Spleen (tissue), 11 donors: ENCODE data around the gene PRKCA. TPM values are rescaled to one million over a fixed set of nuclear protein-coding genes. Genes with fewer than 3 reads are reported as not detected.

ENCODE experiments used
- DNase-seq: peaks from one replicate; pipeline ENCODE4 v3.0.0-alpha.2; 2020
- H3K27ac ChIP-seq, 8 donors: fragments of 200-600 bp; sonication (generic) in 7 of 8; 1 replicate in 4 of 8; 2 replicates in 4 of 8; pipeline versions ENCODE4 v1.5.0 to v1.8.0; 2016 to 2021; ENCODE audit warnings: inconsistent platforms in 4 of 8, mild to moderate bottlenecking in 4 of 8, moderate library complexity in 1 of 8
- H3K27me3 ChIP-seq, 7 donors: fragments of 200-600 bp; sonication (generic) in 6 of 7; replicated peaks in 1 of 7; 1 replicate in 4 of 7; 2 replicates in 3 of 7; pipeline versions ENCODE4 v1.5.0 to v1.8.0; 2016 to 2021; ENCODE audit warnings: inconsistent platforms in 3 of 7, mild to moderate bottlenecking in 1 of 7
- H3K36me3 ChIP-seq, 6 donors: fragments of 200-600 bp; sonication (generic) in 5 of 6; 1 replicate in 4 of 6; 2 replicates in 2 of 6; pipeline versions ENCODE4 v1.5.0 to v1.8.0; 2016 to 2021; ENCODE audit warnings: inconsistent platforms in 2 of 6
- H3K4me1 ChIP-seq, 6 donors: fragments of 200-600 bp; sonication (generic) in 5 of 6; 1 replicate in 3 of 6; 2 replicates in 3 of 6; pipeline versions ENCODE4 v1.5.0 to v1.8.0; 2016 to 2021; ENCODE audit warnings: inconsistent platforms in 3 of 6
- H3K4me3 ChIP-seq, 8 donors: fragments of 200-600 bp; sonication (generic) in 7 of 8; 1 replicate in 4 of 8; 2 replicates in 4 of 8; pipeline versions ENCODE4 v1.5.0 to v1.8.0; 2016 to 2021; ENCODE audit warnings: inconsistent platforms in 4 of 8, mild to moderate bottlenecking in 4 of 8, moderate library complexity in 2 of 8
- H3K9me3 ChIP-seq, 8 donors: fragments of 200-600 bp; sonication (generic) in 7 of 8; 1 replicate in 4 of 8; 2 replicates in 4 of 8; pipeline versions ENCODE4 v1.5.0 to v1.8.0; 2016 to 2021; ENCODE audit warnings: inconsistent platforms in 4 of 8
- CTCF ChIP-seq, 11 experiments: fragments of 200-600 bp in 7 of 11; fragments of 450-650 bp in 4 of 11; sonication (generic) in 4 of 11; IDR thresholded peaks in 8 of 11; conservative IDR thresholded peaks in 3 of 11; 1 replicate in 7 of 11; 2 replicates in 4 of 11; pipeline versions ENCODE4 v1.4.0 to v1.8.0; 2016 to 2021; ENCODE audit warnings: antibody characterized with exemption in 11 of 11, inconsistent platforms in 4 of 11, mild to moderate bottlenecking in 1 of 11
- POLR2A ChIP-seq, 3 donors: fragments of 450-650 bp; IDR thresholded peaks; one replicate each; pipeline ENCODE4 v1.5.1; 2017; ENCODE audit warnings: antibody characterized with exemption in 3 of 3, mild to moderate bottlenecking in 1 of 3
- POLR2AphosphoS5 ChIP-seq, 3 donors: sonication (generic); formaldehyde crosslinking; IDR thresholded peaks; one replicate each; pipeline ENCODE4 v1.5.1; 2017; ENCODE audit warnings: antibody characterized with exemption in 3 of 3
- WGBS, 5 donors: extraction: QIAGEN DNeasy Blood & Tissue Kit in 3 of 5; methylation state at CpG; one replicate each; pipeline versions ENCODE4 v1.1.5 to v1.1.7; 2013 to 2018; 5-methylcytosine and 5-hydroxymethylcytosine counted together
- intact Hi-C: fragments of 100-400 bp; cut with DNase I; formaldehyde crosslinking; loops from one replicate; pipeline ENCODE4 v1.15.0; 2023; ENCODE audit warnings: low total_unique reads
- polyA plus RNA-seq, 3 donors: library from polyadenylated mRNA; stranded (reverse); fragments of 200-250 nt; gene quantifications; one replicate each; pipeline ENCODE4 v1.2.1, GENCODE V29; 2013
- total RNA-seq, 7 donors: library from RNA; depleted of rRNA in 3 of 7; stranded (reverse); fragments of >200 nt in 3 of 7; fragmentation: NEBNext Ultra II Directional in 4 of 7; extraction: Animal tissue kit (Norgen Biotek cat#: 25700) in 4 of 7; gene quantifications; one replicate each; pipeline versions ENCODE4 v1.1.0 to v1.2.1, GENCODE V29; 2016 to 2021
- donor health status: healthy with polysubstance abuse.
- donor health status: DM: no; HTN: no; CAD: no; lungs with moderate emphysema.
- donor health status: DM: no; HTN: no; CAD: no.
- donor health status: Bipolar disorder and iron deficiency.
- donor health status: healthy.
- donor health status: DM: no; HTN: no; CAD: no.
- donor health status: DM: yes; HTN: yes; CAD: no.

Gene PRKCA
- total and polyA plus RNA-seq, 10 donors: 1.7 to 59.7 (median 31.2) TPM

- WGBS, 5 donors: 90 to 94% (median 91%) methylated on average over 18 of the region's 18 CpGs
- no peak for DNase-seq
- intact Hi-C loops: no loop called here
Measured at GRCh38 chr17:66755101-66755943, 452.9 kb downstream of the PRKCA start.

GRCh38 chr17:66755944-66756290, 453.5 kb downstream of the PRKCA start:
- TF ChIP-seq CTCF (IDR thresholded peaks at IDR 0.05 in 8 of 11, conservative IDR thresholded peaks at IDR 0.05 in 3 of 11) (no peak), POLR2A (IDR thresholded peaks at IDR 0.05) (no peak), POLR2AphosphoS5 (IDR thresholded peaks at IDR 0.05) (no peak)
- H3K9me3 ChIP-seq: no peaks in the 10 kb centered on the region
- H3K4me3 ChIP-seq: no peak overlapping the region
- H3K36me3 ChIP-seq: peaks cover 0 to 43% (median 5%) of the 10 kb centered on the region in 6 donors
- no peak for DNase-seq
- H3K27me3 ChIP-seq: no peaks in the 10 kb centered on the region
- H3K4me1 ChIP-seq: no peaks in the 10 kb centered on the region
- H3K27ac ChIP-seq: no peak overlapping the region
- intact Hi-C loops: no loop called here
- 87 to 97% (median 89%) methylated on average over 10 of the region's 10 CpGs for WGBS, 5 donors

More at GRCh38 chr17:66755101-66755943, 452.9 kb downstream of the PRKCA start:
- Histone ChIP-seq H3K9me3 (no peaks in the 10 kb centered on the region), H3K4me3 (no peak overlapping the region), H3K4me1 (no peaks in the 10 kb centered on the region), H3K27ac (no peak overlapping the region), H3K27me3 (no peaks in the 10 kb centered on the region), H3K36me3 (peaks cover 0 to 49% (median 5%) of the 10 kb centered on the region in 6 donors)
- no peak for TF ChIP-seq CTCF (IDR thresholded peaks at IDR 0.05 in 8 of 11, conservative IDR thresholded peaks at IDR 0.05 in 3 of 11)
- TF ChIP-seq POLR2A (IDR thresholded peaks at IDR 0.05): no peak

GRCh38 chr17:66760324-66760723, 457.9 kb downstream of the PRKCA start:
- Histone ChIP-seq H3K36me3 (peaks cover 0 to 9% (median under 1%) of the 10 kb centered on the region in 6 donors), H3K9me3 (no peaks in the 10 kb centered on the region), H3K4me1 (no peaks in the 10 kb centered on the region), H3K27ac (no peak overlapping the region), H3K27me3 (no peaks in the 10 kb centered on the region), H3K4me3 (no peak overlapping the region)
- no peak for TF ChIP-seq POLR2A (IDR thresholded peaks at IDR 0.05)
- no peak for TF ChIP-seq CTCF (IDR thresholded peaks at IDR 0.05 in 8 of 11, conservative IDR thresholded peaks at IDR 0.05 in 3 of 11)
- TF ChIP-seq POLR2AphosphoS5 (IDR thresholded peaks at IDR 0.05): no peak
- WGBS, 5 donors: 95 to 97% (median 96%) methylated on average over 3 of the region's 3 CpGs
- no peak for DNase-seq
- intact Hi-C loops: no loop called here

GRCh38 chr17:66762276-66762675, 459.9 kb downstream of the PRKCA start:
- Histone ChIP-seq H3K27me3 (no peaks in the 10 kb centered on the region), H3K9me3 (no peaks in the 10 kb centered on the region), H3K27ac (no peak overlapping the region), H3K4me3 (no peak overlapping the region), H3K36me3 (no peaks in the 10 kb centered on the region), H3K4me1 (no peaks in the 10 kb centered on the region)
- WGBS, 5 donors: 79 to 93% (median 87%) methylated on average over 6 of the region's 6 CpGs
- DNase-seq: no peak
- intact Hi-C loops: no loop called here
- TF ChIP-seq CTCF (IDR thresholded peaks at IDR 0.05 in 8 of 11, conservative IDR thresholded peaks at IDR 0.05 in 3 of 11): no peak
- TF ChIP-seq POLR2AphosphoS5 (IDR thresholded peaks at IDR 0.05): no peak
- no peak for TF ChIP-seq POLR2A (IDR thresholded peaks at IDR 0.05)
